ENCODE measurements around the gene TMEM108. TPM values are rescaled to one million over a fixed set of nuclear protein-coding genes. Genes with fewer than 3 reads are reported as not detected.

The TMEM108 gene
- total and polyA plus RNA-seq, 8 donors, result 0.37 to 2.1 (median 0.84) TPM; not detected in 2

DNA sequence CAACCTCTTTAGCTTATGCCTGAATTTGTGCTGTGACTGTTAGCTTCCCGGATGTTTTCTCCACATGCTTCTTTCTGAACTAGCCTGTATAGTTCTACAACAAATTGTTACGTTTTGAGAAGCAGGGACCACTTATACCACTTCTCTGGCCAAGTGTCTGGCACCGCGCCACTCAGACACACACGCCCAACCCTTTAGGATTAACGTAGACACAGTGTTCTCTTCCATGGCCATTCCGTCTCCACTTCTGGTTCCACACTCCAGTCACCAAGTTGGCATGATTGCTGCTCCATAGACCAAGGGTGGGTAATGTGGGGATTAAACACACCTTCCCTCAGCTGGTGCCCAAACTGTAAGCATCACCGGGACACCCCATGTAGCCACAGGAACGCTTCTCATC lies 755 bp upstream of the TMEM108 start:
- intact Hi-C loops (cut with DNase I; ENCODE audit: low total_unique reads), result loop anchor here (5.0 kb wide), 2 partner anchors 310 to 345 kb away; no protein-coding TSS in a partner anchor
- no peaks in the 10 kb centered on the region for H3K9me3 ChIP-seq
- DNase-seq, result peak in 1 of 2 donors; percentile 18
- TF ChIP-seq CTCF (IDR thresholded peaks at IDR 0.05), result no peak
- TF ChIP-seq EP300 (IDR thresholded peaks at IDR 0.05), result no peak
- no peak for TF ChIP-seq POLR2A (IDR thresholded peaks at IDR 0.05)
- TF ChIP-seq POLR2AphosphoS5 (IDR thresholded peaks at IDR 0.05), result no peak
- WGBS, 5 donors, result 52 to 67% (median 58%) methylated on average over 9 of the region's 9 CpGs
- no peaks in the 10 kb centered on the region for H3K36me3 ChIP-seq
- H3K4me1 ChIP-seq, result peaks cover 7 to 45% (median 34%) of the 10 kb centered on the region in 4 donors
- H3K4me3 ChIP-seq, result peak overlapping the region; percentile 58 to 72 (median 64)
- peaks cover 0 to 41% (median 25%) of the 10 kb centered on the region in 3 donors for H3K27me3 ChIP-seq
- H3K27ac ChIP-seq, result no peak overlapping the region

DNA sequence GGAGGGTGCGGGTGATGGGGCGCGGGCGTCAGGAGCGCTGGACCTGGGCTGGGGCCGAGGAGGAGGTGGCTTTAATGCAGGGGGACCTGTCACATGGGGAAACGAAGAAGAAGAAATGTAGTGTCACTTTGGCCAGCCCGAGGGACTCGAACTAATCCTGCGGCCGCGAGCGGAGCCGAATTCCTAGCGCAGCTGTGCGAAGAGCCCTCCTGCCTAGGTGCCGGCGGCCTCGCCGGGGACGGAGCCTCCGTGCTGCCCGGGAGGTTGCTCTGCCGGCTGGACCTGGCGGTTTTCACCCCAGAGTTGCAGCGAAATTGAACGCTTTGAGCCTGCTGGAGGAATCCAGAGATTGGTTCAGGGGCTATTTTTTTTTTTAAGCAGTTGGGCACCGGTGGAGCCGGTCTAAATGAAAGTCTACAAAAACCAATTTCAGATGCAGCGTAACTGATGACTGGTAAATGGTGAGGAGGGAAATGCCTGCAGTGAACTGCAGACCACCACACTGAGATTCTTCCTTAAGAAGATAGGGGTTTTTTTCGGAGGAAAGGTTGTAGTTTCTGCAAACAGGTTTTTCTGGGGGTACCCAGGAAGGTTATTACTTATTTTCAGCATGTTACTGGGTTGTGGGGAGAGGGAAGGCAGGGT lies 662 bp downstream of the TMEM108 start:
- Histone ChIP-seq H3K9me3 (no peaks in the 10 kb centered on the region), H3K4me1 (peaks cover 7 to 45% (median 34%) of the 10 kb centered on the region in 4 donors), H3K36me3 (no peaks in the 10 kb centered on the region), H3K27ac (peak overlapping the region in 2 of 5 donors; percentile 2 to 40), H3K4me3 (peak overlapping the region; percentile 58 to 72 (median 64)), H3K27me3 (peaks cover 0 to 36% (median 25%) of the 10 kb centered on the region in 3 donors)
- no peak for TF ChIP-seq CTCF (IDR thresholded peaks at IDR 0.05)
- TF ChIP-seq POLR2AphosphoS5 (IDR thresholded peaks at IDR 0.05), result no peak
- TF ChIP-seq POLR2A (IDR thresholded peaks at IDR 0.05), result no peak
- no peak for TF ChIP-seq EP300 (IDR thresholded peaks at IDR 0.05)
- peak; percentile 29 to 59 for DNase-seq
- intact Hi-C loops (cut with DNase I; ENCODE audit: low total_unique reads), result loop anchor here (5.0 kb wide), 2 partner anchors 312 to 343 kb away; no protein-coding TSS in a partner anchor
- 2 to 8% (median 4%) methylated on average over 29 to 31 of the region's 31 CpGs for WGBS, 5 donors

DNA sequence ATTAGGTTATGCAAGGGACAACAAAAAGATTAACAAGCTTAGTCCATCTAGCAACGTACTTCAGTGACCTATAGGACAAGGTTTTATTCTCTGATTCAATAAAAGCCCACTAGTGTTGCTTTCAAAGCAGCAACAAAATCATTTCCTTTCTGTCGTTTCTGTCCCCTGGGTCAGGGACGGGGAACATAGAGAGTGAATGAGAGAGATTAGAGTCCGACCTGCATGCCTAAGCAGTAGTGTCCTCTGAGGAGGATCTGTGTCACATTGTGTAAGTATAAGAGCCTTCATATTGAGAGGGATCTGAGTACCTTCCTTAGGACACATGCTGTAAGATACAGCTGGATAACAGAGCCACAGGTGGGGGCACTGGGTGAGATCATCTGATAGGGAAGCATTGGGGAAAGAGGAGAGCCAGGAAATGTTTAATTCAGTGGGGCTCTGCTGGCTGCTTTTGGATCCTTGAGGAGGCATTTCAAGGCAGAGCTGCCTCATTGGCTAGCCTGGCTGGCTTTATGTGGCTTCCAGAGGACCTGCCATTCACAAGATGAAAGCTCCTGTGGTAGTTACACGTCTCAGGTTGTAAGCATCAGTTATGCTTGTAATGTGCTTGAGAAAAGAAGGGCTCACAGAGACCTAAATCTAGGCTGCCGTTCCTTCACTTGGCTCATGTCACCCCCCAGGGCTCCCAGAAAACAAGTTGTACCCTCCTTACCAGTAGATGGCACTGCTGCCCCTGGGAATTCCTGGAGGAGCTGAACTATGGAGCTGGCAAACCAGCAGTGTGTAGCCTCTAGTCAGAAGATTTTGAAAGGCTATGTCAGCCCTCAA lies 2.7 kb downstream of the TMEM108 start:
- peak in 1 of 3 donors; percentile 29 for TF ChIP-seq POLR2AphosphoS5 (IDR thresholded peaks at IDR 0.05)
- TF ChIP-seq EP300 (IDR thresholded peaks at IDR 0.05), result no peak
- TF ChIP-seq CTCF (IDR thresholded peaks at IDR 0.05), result peak in 5 of 7 experiments; percentile 47 to 74 (median 60)
- TF ChIP-seq POLR2A (IDR thresholded peaks at IDR 0.05), result no peak

DNA sequence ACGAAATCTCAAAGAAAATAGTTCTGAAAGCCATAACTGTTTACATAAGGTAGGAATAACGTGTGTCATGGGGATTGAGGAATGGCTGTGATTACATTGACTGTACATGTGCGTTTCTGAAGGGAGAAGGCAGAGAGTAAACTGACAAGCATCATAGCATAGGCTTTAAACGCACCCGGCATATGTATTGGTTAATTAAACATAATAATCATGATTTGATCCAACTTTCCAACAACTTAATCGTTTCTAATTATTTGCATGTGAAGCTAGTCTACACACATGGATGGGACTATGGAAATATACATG lies 3.3 kb downstream of the TMEM108 start:
- no peak for DNase-seq
- intact Hi-C loops (cut with DNase I; ENCODE audit: low total_unique reads), result no loop called here
- Histone ChIP-seq H3K27me3 (peaks cover 0 to 29% (median 25%) of the 10 kb centered on the region in 3 donors), H3K27ac (no peak overlapping the region), H3K36me3 (no peaks in the 10 kb centered on the region), H3K4me3 (no peak overlapping the region), H3K9me3 (no peaks in the 10 kb centered on the region), H3K4me1 (peaks cover 7 to 45% (median 34%) of the 10 kb centered on the region in 4 donors)
- TF ChIP-seq CTCF (IDR thresholded peaks at IDR 0.05) (no peak), EP300 (IDR thresholded peaks at IDR 0.05) (no peak)
- 16 to 27% (median 16%) methylated on average over 6 of the region's 6 CpGs for WGBS, 5 donors

More for the DNA sequence above, 2.7 kb downstream of the TMEM108 start:
- no peaks in the 10 kb centered on the region for H3K36me3 ChIP-seq
- DNase-seq, result peak; percentile 75 to 93
- H3K9me3 ChIP-seq, result no peaks in the 10 kb centered on the region
- peak overlapping the region in 1 of 5 donors; percentile 17 for H3K27ac ChIP-seq
- H3K4me3 ChIP-seq, result no peak overlapping the region
- H3K4me1 ChIP-seq, result peaks cover 7 to 45% (median 34%) of the 10 kb centered on the region in 4 donors
- peaks cover 0 to 31% (median 25%) of the 10 kb centered on the region in 3 donors for H3K27me3 ChIP-seq
- 8 to 22% (median 10%) methylated on average over 6 of the region's 6 CpGs for WGBS, 5 donors
- intact Hi-C loops (cut with DNase I; ENCODE audit: low total_unique reads), result no loop called here
